ENCODE results near the gene TMEM141.

- TF ChIP-seq CTCF (IDR thresholded peaks at IDR 0.05) = no peak
- no peak for TF ChIP-seq POLR2A (IDR thresholded peaks at IDR 0.05)
Observed at GRCh38 chr9:136829981-136830885, 39.1 kb downstream of the TMEM141 start.
